ENCODE results near the gene BBX. TPM values are rescaled to one million over a fixed set of nuclear protein-coding genes. Genes with fewer than 3 reads are reported as not detected.

Gene BBX
- total RNA-seq, 1 experiment from 2014 or later = 66.8 TPM

- no peaks in the 10 kb centered on the region for H3K79me2 ChIP-seq (ENCODE audit: low read length)
Measured at GRCh38 chr3:107846279-107846852, 323.6 kb downstream of the BBX start.

GRCh38 chr3:107847791-107848190 is 325.0 kb downstream of the BBX start:
- DNase-seq (no peak), ATAC-seq (no peak)
- H3K27ac ChIP-seq (ENCODE audit: low read length) = no peak overlapping the region
- ChIA-PET CTCF (interaction anchor here (0.7 kb wide), 1 partner anchor 755 kb away, joined by 3 read pairs; no protein-coding TSS in a partner anchor), POLR2A (ENCODE audit: unreplicated experiment) (no interaction called here)
- H3K79me2 ChIP-seq (ENCODE audit: low read length) = no peaks in the 10 kb centered on the region
- TF ChIP-seq CTCF (conservative IDR thresholded peaks at IDR 0.05; ENCODE audit: low read depth, low read length) = no peak
- no peaks in the 10 kb centered on the region for H3K9me2 ChIP-seq (replicated peaks; ENCODE audit: low read length)
- H3K9ac ChIP-seq (ENCODE audit: low read length) = no peak overlapping the region
- BruUV-seq (replicated peaks) = no TSS peak
- H3K4me2 ChIP-seq (ENCODE audit: low read length) = no peak overlapping the region
- intact Hi-C loops (cut with micrococcal nuclease) = loop anchor here (2.0 to 5.0 kb wide), 2 partner anchors 79 to 185 kb away; no protein-coding TSS in a partner anchor
- H3K36me3 ChIP-seq (ENCODE audit: low read depth, low read length) = no peaks in the 10 kb centered on the region
- H3K4me1 ChIP-seq (ENCODE audit: insufficient read depth, low read length) = peaks cover 14% of the 10 kb centered on the region
- no peak overlapping the region for H2AFZ ChIP-seq (ENCODE audit: low read length)
- no peaks in the 10 kb centered on the region for H3F3A ChIP-seq (ENCODE audit: low read length, unreplicated experiment)
- H4K20me1 ChIP-seq (ENCODE audit: low read length) = no peaks in the 10 kb centered on the region
- no peak overlapping the region for H3K4me3 ChIP-seq (ENCODE audit: low read length)
- no peaks in the 10 kb centered on the region for H3K9me3 ChIP-seq (ENCODE audit: low read length)
- H3K27me3 ChIP-seq (ENCODE audit: low read length) = no peaks in the 10 kb centered on the region

More at GRCh38 chr3:107846279-107846852, 323.6 kb downstream of the BBX start:
- no peaks in the 10 kb centered on the region for H3F3A ChIP-seq (ENCODE audit: low read length, unreplicated experiment)
- TF ChIP-seq CTCF (conservative IDR thresholded peaks at IDR 0.05; ENCODE audit: low read depth, low read length) (peak; percentile 90), EZH2phosphoT487 (IDR thresholded peaks at IDR 0.05; ENCODE audit: borderline replicate concordance, low read length) (no peak)
- ATAC-seq (peak; percentile 94), DNase-seq (peak; percentile 80)
- H3K4me1 ChIP-seq (ENCODE audit: insufficient read depth, low read length) = peaks cover 14% of the 10 kb centered on the region
- no peaks in the 10 kb centered on the region for H3K27me3 ChIP-seq (ENCODE audit: low read length)
- H3K27ac ChIP-seq (ENCODE audit: low read length) = no peak overlapping the region
- peak overlapping the region; percentile 77 for H2AFZ ChIP-seq (ENCODE audit: low read length)
- H3K9ac ChIP-seq (ENCODE audit: low read length) = no peak overlapping the region
- intact Hi-C loops (cut with micrococcal nuclease) = loop anchor here (1.0 to 5.0 kb wide), 6 partner anchors 36 to 611 kb away; no protein-coding TSS in a partner anchor
- peak overlapping the region; percentile 59 for H3K4me3 ChIP-seq (ENCODE audit: low read length)
- peak overlapping the region; percentile 75 for H3K4me2 ChIP-seq (ENCODE audit: low read length)
- no peaks in the 10 kb centered on the region for H4K20me1 ChIP-seq (ENCODE audit: low read length)
- ChIA-PET POLR2A (ENCODE audit: unreplicated experiment) (no interaction called here), CTCF (interaction anchor here (0.5 to 1.3 kb wide), 4 partner anchors 8 to 170 kb away, joined by 3 to 19 read pairs (median 6); no protein-coding TSS in a partner anchor)
- no TSS peak for BruUV-seq (replicated peaks)
- H3K9me2 ChIP-seq (replicated peaks; ENCODE audit: low read length) = no peaks in the 10 kb centered on the region
- H3K9me3 ChIP-seq (ENCODE audit: low read length) = no peaks in the 10 kb centered on the region
- H3K36me3 ChIP-seq (ENCODE audit: low read depth, low read length) = no peaks in the 10 kb centered on the region

GRCh38 chr3:107848351-107848915 is 325.7 kb downstream of the BBX start:
- H4K20me1 ChIP-seq (ENCODE audit: low read length) = no peaks in the 10 kb centered on the region

More at GRCh38 chr3:107848351-107848915, 325.7 kb downstream of the BBX start:
- POLR2A ChIA-PET (ENCODE audit: unreplicated experiment) = no interaction called here
- H3K27ac ChIP-seq (ENCODE audit: low read length) = no peak overlapping the region
- H3K4me3 ChIP-seq (ENCODE audit: low read length) = no peak overlapping the region
- DNase-seq (no peak), ATAC-seq (no peak)
- no peaks in the 10 kb centered on the region for H3K36me3 ChIP-seq (ENCODE audit: low read depth, low read length)
- no peaks in the 10 kb centered on the region for H3K27me3 ChIP-seq (ENCODE audit: low read length)
- no peak overlapping the region for H3K9ac ChIP-seq (ENCODE audit: low read length)
- no peak overlapping the region for H2AFZ ChIP-seq (ENCODE audit: low read length)
- BruUV-seq (replicated peaks) = no TSS peak
- no peaks in the 10 kb centered on the region for H3K9me2 ChIP-seq (replicated peaks; ENCODE audit: low read length)
- H3K4me2 ChIP-seq (ENCODE audit: low read length) = no peak overlapping the region
- no peak for TF ChIP-seq EZH2phosphoT487 (IDR thresholded peaks at IDR 0.05; ENCODE audit: borderline replicate concordance, low read length)
- TF ChIP-seq EZH2 (IDR thresholded peaks at IDR 0.05; ENCODE audit: low read length, unreplicated experiment) = no peak
- no peak for TF ChIP-seq CTCF (conservative IDR thresholded peaks at IDR 0.05; ENCODE audit: low read depth, low read length)
- no peaks in the 10 kb centered on the region for H3K9me3 ChIP-seq (ENCODE audit: low read length)
- intact Hi-C loops (cut with micrococcal nuclease) = loop anchor here (5.0 kb wide), 1 partner anchor 186 kb away; no protein-coding TSS in a partner anchor
- H3F3A ChIP-seq (ENCODE audit: low read length, unreplicated experiment) = no peaks in the 10 kb centered on the region
- peaks cover 14% of the 10 kb centered on the region for H3K4me1 ChIP-seq (ENCODE audit: insufficient read depth, low read length)
- no peaks in the 10 kb centered on the region for H3K79me2 ChIP-seq (ENCODE audit: low read length)
- CTCF ChIA-PET = no interaction called here
